GDM1 (cell line): ENCODE measurements around the gene LHFPL2.
"Not testable (repeated sequence)": the region's sequence is repeated elsewhere in the genome, so short reads cannot be mapped to it uniquely, and the experiment has no call there.

Experiments
- DNase-seq: peaks from one replicate; lab custom pipeline; 2025; lab: John Stamatoyannopoulos, UW

The LHFPL2 gene

DNA sequence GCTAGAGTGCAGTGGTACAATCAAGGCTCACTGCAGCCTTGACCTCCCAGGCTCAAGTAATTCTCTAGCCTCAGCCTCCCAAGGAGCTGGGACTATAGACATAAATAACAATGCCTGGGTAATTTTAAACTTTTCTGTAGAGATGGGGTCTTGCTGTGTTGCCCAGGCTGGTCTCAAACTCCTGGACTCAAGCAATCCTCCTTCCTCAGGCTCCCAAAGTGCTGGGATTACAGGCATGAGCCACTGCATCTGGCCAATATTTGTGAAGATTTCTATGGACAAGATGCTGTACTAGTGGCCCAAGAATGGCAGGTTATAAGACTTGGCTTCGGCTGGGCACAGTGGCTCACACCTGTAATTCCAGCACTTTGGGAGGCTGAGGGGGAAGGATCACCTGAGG is 18.4 kb upstream of the LHFPL2 start:
- DNase-seq = not testable (repeated sequence)

DNA sequence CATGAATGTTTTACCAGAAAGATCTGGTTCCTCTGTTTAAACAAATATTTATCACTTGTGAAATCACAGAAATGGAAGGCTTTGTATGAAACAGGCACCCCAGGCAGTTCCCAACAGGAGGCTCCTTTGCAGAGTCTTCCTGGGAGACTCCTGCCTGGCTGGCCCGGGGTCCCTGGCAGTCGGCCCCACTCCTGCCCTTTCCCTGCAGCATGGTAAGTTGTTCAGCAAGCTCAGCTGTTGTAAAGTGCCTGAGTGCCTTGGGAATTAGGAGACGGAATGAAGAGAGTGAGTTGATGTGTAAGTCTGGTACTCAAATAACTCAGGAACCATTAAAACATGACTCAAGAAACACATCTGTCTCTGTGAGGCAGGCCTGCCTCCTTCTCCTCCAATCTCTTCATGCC is 17.5 kb upstream of the LHFPL2 start:
- DNase-seq = no peak

DNA sequence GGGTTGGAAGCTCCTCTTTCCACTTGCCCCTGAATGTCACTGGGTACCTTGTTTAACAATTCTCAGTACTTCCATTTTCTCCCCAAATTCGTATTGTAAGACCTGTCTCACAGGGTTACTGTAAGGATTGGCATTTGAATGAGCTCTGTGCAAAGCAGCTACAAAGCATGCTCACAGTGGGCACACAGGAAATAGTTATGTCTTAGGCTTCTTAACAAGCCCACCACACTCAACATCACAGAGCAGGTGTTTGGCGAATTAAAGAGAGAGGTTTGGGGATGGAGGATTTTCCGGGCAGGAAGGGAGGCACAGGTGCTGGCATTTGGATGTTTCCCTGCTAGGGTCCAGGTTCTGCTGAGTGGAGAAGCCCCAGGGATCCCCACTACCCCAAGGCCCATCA is 17.0 kb upstream of the LHFPL2 start:
- DNase-seq = no peak

DNA sequence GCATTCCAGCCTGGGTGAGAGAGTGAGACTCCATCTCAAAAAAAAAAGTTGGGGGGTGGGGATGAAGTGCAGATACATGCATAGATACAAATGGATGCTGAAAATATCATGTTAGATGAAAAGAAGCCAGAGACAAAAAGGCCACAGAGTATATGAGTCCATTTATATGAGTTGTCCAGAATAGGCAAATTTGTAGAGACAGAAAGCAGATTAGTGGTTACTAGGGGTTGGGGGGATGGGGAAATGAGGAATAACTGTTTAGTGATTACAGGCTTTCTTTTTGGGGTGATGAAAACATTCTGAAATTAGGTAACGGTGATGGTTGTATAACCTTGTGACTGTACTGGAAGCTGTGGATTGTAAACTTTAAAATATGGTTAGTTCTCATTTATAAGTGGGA is 13.8 kb upstream of the LHFPL2 start:
- DNase-seq = no peak

DNA sequence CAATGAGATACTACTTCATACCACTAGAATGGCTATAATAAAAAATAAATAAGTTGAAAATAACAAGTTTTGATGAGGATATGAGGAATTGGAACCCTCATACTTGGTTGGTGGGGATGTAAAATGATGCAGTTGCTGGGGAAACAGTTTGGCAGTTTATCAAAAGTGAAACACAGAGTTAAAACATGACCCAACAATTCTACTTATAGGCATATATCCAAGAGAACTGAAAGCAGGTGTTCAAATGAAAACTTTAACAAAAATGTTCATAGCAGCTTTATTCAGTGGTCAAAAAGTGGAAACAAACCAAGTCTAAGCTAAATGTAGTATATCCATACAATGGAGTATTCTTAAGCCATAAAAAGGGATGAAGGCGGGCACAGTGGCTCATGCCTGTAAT is 13.1 kb upstream of the LHFPL2 start:
- DNase-seq = no peak

DNA sequence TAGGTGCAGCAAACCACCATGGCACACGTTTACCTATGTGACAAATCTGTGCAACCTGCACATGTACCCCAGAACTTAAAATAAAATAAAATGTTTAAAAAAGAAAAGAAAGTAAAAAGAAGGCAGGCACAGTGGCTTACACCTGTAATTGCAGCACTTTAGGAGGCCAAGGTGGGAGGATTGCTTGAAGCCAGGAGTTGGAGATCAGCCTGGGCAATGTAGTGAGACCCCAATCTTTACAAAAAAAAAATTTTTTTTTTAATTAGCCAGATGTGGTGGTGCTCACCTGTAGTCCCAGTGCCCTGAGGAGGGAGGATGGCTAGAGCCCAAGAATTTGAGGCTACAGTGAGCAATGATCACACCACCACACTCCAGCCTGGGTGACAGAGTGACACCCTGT is 12.5 kb upstream of the LHFPL2 start:
- no peak for DNase-seq

DNA sequence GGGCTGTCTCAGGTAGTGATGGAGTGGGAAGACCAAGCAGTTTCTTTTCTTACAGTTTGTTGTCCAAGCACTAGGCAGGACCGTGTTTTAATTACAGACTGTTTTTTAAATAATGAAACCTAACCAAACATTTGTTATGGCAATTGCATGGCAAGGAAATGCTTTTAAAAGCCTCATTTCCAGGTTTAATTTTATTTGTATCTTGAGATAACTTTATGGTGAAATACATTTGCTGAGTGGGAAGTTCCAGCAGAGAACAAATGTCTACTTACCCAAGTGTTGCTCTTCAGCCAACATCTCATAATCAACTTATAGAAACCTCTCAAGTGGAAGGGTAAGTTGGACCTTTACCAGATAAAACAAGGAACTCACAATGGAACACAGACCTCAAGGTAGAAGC is 11.8 kb upstream of the LHFPL2 start:
- DNase-seq = no peak

DNA sequence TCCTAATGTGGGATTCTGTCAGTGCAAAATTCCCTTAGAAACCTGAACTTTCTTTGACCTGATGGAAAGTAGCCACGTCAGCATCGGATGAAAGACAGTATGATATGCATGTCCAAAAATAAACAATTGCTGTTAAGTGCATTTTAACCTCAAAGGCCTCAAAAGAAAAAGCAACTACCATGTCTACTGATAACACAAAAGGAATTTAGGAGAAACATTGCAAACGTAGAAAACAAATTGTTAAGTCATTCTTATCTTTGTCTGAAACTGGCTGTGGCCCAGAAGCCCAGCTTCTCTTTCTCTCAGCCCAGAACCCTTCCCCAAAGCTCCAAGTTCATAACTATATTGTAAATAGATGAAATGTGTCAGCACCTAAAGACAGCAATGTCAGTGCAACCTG is 11.1 kb upstream of the LHFPL2 start:
- no peak for DNase-seq

DNA sequence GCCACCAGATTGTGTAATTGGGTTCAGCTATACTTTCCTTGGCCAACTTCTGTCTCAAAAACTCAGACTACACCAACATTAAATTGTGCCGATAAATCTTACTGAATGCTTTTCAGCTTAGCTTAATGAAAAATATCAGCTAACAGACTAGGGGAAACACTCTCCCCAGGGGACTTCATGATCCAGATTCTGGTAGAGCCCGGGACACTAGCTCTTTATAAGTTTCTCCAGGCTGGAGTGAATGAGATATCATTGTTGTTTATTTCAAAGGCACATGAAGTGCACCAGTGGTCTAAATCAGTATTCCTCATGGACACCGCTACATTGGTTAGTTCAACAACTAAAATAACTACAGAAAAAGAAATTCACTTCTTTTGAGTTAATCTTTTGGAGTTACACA is 10.5 kb upstream of the LHFPL2 start:
- DNase-seq = no peak

DNA sequence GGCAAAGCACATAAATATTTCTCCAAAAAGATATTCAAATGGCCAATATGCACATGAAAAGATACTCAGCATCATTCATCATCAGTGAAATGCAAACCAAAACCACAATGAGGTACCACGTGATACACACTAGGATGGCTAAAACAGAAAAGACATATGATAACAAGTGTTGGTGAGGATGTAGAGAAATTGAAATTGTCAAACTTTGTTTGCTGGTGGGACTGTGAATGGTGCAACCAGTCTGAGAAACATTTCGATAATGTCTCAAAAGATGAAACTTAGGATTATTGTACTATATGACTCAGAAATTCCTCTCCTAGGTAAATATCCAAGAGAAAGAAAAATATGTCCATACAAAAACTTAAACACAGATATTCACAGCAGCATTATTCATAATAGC is 8.6 kb upstream of the LHFPL2 start:
- no peak for DNase-seq

DNA sequence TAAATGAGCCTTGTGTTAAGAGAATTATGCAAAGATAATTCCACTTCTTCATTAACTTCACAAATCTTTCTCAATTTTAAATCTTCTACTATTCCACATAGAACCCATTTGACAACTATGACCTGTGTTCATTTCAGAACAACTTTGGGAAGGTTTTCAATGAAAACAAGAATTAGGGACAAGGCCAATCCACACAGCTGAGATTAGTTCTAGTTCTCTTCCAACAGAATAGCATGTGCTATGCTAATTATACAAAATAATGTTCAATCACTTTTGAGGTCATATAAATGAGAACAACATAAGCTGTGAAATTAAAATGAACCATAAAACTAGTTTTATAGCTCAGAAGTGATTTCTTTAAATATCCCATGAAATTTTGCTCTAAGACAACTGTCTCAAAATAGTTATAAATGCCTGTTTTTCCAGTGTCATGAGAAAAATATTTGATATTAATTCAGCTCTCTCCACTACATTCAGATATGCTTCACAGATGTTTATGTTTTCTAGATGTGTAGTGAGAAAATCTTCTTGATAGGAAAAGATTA is 7.2 kb upstream of the LHFPL2 start:
- no peak for DNase-seq

DNA sequence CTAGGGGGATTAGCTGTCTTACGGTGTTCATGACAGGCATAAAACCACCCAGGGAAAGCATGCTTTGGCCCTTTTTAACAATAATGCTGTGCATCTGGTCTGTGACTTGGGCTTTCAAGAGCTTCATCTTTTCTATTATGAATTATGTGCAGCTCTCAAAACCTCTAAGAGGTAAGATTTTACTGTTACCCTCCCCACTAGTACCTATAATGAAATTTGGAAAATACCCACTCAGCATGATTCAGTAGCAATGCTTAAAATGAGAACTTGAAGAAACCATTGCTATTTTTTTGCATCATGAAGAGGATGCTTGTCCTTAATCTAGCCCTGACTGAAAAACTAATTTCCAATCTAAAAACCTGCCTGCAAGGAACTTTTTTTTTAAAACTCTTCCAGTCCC is 5.8 kb upstream of the LHFPL2 start:
- DNase-seq = no peak

DNA sequence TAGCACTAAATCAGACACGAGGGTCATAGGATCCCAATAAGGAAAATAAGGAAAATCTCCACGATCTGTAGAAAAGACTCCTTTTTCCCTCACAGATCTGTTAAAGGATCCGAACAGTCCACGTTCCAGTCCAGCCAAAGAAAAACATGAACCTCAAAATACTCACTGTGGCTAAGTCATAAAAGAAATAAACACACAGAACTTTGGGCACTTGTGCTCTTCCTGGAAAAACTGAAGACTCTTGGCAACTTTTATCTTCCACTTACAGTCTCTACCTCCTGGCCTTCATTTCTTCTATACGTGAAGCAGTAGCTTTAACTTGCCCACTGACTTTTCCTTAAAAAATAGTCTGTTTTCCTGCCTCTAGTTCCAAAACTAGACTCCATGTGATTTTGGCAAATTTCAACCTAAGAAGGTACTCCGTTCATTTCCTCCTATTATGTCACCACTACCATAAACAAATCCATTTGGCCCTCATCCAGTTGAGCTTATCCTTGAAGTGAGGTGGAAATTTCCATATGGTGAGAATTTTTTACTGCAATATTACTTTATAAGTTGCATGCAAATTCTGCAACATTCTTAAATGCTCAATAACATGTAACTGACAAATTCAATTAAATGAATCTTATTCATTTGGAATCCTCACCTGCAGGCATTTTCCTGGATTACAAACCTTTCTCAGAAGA is 5.3 kb upstream of the LHFPL2 start:
- no peak for DNase-seq

DNA sequence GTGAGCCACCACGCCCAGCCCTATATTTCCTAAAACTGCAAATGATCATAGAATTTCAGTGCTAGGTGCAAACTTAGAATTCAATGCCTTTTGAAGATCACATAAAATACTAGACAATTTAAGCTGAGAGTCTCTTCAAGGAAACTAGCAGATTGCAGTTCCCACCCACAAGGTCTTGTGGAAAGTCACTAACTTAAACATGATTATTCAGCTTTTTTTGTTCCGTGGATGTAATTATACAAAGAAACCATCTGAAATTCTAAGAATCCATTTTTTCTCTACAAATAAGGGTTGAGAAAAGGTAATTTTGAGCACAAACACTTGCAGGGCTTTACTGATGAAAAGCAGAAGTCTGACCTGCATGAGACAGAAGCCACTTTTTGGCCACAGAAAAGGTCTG is 4.5 kb upstream of the LHFPL2 start:
- DNase-seq = no peak

DNA sequence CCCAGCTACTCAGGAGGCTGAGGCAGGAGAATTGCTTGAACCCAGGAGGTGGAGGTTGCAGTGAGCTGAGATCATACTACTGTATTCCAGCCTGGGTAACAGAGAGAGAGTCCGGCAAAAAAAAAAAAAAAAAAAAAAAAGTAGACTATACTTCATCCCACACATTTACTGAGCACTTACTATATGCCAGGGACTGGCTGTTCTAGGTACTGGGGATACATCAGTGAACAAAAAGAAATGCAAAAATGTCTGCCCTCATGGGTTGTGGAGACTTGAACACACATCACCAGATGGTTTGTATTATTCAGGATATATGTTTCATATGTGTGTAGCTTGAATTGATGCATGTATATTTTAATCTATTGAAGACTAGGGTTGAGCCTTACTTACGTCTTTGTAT is 2.9 kb upstream of the LHFPL2 start:
- no peak for DNase-seq

DNA sequence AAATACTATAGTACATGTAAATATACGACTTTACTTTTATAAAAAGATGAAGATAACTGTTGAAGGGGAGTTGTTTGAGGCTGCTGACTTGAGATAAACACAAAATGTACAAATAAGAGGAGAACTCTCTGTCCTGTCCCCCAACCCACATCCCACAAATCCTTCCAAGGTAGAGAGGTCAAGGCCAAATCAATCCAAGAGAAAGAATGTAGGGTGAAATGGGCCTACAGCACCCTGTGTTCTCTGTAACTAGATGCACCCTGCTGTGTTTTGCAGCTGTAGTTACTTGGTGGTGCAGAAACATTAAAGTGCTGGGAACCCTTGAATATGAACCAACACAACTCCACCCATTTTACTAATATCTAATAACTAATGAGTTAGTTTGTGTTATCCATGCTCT is 2.0 kb upstream of the LHFPL2 start:
- DNase-seq = no peak

DNA sequence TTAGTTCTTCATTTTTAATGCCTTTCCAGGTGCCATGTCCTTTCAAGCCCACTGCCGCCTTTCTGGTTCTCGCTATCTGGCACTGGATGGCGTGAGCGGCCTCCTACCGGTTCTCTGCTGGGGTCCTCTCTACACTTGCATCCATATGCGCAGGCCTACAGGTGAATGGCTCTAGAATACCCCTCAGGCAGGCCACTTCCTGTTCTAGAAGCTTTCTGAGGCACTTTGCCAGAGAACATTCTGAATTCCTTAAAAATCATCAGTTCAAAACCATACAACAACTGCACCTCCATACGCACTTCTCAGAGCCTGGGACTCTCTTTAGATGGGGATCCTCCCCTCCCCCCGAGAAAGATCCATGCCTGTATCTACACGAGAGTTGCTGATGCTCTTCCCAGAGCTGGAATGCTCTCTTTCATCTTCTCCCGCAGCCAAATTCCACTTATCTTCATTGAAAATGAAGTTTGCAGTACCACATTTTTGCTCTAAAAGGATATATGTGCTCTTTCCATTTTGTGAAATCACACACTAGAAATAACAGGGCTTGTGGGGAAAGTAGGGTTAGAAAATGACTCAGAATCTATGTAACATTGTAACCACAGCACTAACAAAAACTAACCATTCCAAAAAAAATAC is 1.4 kb upstream of the LHFPL2 start:
- DNase-seq = no peak

DNA sequence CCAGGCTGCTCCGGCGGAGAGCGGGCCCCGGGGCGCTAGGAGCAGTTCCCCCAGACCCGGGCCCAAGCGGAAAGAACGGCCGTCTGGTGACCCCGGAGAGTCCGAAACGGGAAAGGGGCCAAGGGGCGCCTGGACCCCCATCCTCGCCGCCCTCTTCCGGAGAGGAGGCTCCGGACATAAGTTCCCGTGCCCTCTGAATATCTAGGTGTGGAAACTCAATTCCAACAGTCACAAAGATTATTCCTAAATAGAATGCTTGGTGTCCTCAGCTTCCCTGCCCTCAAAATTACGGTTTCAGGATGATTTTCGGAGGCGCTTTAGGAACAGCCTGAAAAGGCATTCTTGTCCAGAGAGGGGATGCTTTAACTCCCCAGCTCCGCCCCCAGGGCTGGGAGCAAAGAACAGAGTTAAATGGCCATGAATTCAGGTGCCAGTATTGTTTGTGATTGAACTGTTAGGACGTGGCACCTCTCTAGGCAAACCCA is 681 bp upstream of the LHFPL2 start:
- DNase-seq = no peak

DNA sequence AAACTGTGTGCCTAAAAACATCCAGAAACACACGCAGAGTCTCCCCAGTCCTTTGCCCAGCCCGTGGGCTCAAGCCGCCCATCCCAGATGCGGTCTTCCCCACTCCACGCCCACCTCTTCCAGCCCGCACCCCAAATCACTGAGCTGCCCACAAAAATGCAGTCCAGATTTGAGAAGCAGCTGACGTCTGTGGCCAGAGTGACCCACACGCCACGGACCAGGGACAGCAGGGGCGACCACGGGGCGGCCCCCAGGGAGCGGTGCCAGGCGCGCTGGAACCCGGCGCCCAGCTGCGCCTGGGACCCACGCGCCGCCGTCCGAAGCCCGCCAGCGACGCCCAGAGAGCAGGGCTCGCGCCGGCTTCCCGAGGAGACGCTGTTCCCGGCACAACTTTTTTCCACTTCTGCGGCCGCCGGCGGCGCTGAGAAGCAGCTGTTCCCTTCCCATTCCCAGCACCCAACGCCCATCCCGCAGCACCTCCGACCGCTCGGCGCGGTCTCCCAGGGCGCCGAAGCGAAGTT is 674 bp downstream of the LHFPL2 start:
- no peak for DNase-seq

DNA sequence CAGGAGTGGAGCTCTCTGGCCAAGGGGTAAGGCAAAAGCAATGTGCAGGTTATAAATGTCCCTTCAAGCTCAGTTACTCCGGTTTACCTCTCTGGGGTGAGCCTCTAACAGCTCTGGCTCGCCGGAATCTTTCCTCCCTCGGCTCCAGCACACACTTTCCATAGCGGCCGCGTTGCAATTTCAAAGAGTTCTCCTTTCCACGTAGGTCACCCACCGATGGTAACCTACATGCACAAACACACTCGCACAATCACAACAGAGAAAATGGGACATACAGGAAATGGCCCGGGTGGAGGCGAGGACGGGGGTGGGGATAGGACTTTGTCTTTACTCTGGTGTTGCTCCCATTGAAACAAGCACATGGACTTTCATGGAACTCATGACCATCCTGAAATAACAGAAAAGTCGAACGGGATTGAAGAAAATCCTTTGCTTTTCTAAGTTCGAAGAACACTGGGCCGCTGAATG is 1.2 kb downstream of the LHFPL2 start:
- no peak for DNase-seq

DNA sequence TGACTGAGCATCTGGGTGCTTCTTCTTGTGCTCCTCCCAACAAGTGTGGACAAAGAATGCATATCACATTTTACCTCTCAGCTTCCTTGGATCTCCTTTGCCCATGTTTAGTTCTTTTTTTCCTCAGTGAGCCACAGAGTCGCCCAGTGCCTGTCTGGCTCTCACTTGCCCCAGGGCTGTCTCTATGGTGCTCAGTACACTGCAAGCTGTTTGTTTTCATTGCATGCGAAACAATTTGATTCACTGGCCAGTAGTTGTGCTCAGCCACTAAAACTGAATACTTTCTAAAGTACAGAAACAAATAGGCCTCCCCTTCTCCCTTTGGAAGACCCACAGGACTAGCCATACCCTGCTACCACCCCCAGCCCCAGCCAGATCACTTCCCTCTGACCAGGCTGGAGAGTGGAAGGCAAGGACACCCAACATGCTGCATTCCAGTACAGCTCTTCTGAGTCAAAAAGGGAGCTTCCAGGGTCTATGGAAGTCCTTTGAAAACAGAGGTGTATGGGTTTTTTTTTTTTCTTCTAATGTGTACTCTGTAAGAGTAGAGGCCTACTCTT is 3.8 kb downstream of the LHFPL2 start:
- no peak for DNase-seq

DNA sequence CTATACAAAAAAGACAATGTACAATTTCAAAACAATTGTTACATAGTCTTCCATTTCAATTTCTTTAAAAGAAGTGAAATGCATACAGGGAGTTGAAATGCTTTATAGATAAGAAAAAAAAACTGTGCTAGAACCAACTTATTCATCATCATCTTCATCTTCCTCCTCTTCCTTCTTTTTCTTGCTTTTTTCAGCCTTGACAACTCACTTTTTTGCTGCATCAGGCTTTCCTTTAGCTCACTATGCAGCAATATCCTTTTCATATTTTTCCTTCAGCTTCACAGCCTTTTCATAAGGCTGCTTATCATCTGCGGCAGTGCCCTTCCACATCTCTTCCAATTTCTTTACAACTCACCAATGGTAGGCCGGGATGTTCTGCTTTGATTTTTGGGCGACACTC is 4.4 kb downstream of the LHFPL2 start:
- DNase-seq = no peak

DNA sequence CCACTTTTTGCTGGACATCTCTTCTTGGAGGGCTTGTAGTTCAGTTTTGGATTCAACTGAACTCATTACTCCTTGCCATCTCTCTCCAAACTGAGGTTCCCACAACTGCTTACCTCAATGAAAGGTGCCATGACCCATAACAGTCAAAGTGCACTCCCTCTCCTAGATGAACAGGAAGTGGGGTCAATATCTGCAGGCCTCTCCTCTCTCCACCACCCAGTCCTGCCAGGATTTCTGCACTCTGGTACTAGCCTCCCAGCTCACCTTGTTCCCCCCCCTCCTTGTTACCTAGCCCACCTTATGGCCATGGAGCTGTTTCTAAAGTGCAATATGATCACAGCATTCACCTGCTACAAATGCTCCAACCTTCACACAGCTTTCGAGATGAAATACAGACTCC is 5.9 kb downstream of the LHFPL2 start:
- DNase-seq = no peak
